GM12891 (cell line): ENCODE measurements around the gene MTARC1.

ENCODE experiments used
- POLR2A ChIP-seq: IDR thresholded peaks from 2 replicates; pipeline ENCODE4 v1.6.1; 2011; ENCODE audit warnings: low read depth, low read length, control low read depth
- POLR2AphosphoS5 ChIP-seq: IDR thresholded peaks from 2 replicates; pipeline ENCODE4 v1.6.1; 2011; ENCODE audit warnings: low read depth, low read length, control low read depth
- SPI1 ChIP-seq: IDR thresholded peaks from 2 replicates; pipeline ENCODE4 v1.6.1; 2011; ENCODE audit warnings: low read depth, low read length, control low read depth

DNA sequence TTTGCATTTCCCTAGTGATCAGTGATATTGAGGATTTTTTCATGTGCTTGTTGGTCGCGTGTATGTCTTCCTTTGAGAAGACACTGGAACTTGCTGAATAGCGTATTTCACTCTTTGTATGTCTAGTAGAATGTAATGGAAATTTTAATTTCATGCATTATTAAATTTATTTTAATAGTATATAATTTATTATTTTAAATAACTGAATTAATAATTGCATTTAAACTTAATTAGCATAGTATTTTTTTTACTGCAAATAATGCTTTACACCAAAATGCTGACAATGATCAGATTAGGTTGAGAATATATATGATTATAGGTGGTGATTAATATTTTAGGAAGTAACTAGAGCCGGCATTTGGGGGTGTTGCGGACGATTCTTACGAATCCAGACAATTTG is 10.5 kb upstream of the MTARC1 start:
- TF ChIP-seq POLR2A (no peak), SPI1 (no peak), POLR2AphosphoS5 (no peak)
